ENCODE data around the gene TPST2. TPM values are rescaled to one million over a fixed set of nuclear protein-coding genes. Genes with fewer than 3 reads are reported as not detected.

Gene TPST2
- total RNA-seq, 1 donor from 2014 or later = 22.5 TPM

DNA sequence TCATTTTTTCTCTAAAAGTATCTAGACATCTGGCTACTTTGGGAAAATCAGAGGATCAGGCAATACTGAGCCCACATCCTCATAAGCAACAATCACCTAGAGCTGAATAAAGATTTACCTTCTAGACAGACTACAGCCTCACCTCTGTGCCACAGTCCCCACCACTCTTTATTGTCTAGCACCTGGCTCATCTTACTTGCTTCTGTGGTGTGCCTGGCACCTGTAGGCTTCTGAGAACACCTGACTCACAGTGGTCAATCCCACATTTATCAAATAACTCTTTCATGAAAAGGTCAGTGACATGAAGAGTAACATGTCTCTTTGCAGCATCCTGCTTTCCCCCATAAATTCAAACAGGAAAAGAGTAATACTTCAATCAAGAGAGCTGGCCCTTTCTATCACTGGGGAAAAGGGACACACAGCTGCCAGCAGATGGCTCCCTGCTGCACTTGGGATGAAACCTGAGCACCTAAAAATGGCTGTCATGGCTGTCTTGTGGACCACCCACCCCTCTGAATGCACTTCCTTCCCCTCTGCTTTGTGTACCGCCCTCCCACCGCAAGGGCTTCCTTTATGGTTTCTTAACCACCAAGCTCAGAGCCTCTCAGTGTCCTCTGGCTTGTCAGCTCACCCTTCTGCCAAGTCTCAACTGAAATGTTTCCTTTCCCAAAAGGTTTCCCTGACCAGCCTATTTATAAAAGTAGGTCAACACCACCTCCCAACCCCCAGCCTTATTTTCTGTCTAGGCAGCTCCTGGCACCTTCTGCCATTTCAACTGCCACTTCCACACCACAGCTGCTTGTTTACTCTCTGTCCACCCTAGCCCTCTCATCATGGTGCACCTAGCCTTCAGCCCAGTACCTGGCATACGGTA lies 87.0 kb downstream of the TPST2 start:
- no peak overlapping the region for H3K4me3 ChIP-seq (ENCODE audit: low read depth, low read length)
- TF ChIP-seq CTCF (conservative IDR thresholded peaks at IDR 0.05; ENCODE audit: low read depth, low read length) = peak; percentile 76
- DNase-seq (ENCODE audit: low read depth) = no peak

GRCh38 chr22:26501996-26502395 lies 87.9 kb downstream of the TPST2 start:
- TF ChIP-seq CTCF (conservative IDR thresholded peaks at IDR 0.05; ENCODE audit: low read depth, low read length) = no peak
- DNase-seq (ENCODE audit: low read depth) = no peak
- no peak overlapping the region for H3K4me3 ChIP-seq (ENCODE audit: low read depth, low read length)

DNA sequence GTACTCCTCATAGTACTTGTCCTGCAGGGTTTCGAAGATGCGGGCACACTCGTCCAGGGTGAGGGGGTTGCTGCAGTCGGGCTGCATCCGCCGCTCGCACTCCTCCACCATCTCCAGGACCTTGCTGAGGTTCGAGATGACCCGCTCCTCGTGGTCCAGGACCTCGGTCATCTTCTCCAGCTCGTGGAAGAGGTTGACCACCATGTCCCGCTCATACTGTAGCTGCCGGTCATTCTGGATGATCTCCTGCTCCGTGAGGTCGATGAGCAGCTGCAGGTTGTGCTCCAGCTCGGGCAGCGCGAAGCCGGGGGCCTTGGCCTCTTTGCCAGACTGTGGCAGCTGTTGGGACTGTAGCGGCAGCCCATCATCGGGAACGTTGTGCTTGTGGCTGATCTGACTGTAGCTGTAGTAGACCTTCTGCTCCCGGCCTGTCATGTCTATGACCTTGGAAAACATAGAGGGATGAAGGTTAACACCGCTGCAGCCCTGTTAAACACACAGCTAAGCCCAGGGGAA lies 90.7 kb downstream of the TPST2 start:
- no peak for DNase-seq (ENCODE audit: low read depth)
- TF ChIP-seq CTCF (conservative IDR thresholded peaks at IDR 0.05; ENCODE audit: low read depth, low read length) = no peak
- no peak overlapping the region for H3K4me3 ChIP-seq (ENCODE audit: low read depth, low read length)

GRCh38 chr22:26496456-26496855 lies 93.5 kb downstream of the TPST2 start:
- DNase-seq (ENCODE audit: low read depth) = no peak
- H3K4me3 ChIP-seq (ENCODE audit: low read depth, low read length) = no peak overlapping the region
- TF ChIP-seq CTCF (conservative IDR thresholded peaks at IDR 0.05; ENCODE audit: low read depth, low read length) = no peak

DNA sequence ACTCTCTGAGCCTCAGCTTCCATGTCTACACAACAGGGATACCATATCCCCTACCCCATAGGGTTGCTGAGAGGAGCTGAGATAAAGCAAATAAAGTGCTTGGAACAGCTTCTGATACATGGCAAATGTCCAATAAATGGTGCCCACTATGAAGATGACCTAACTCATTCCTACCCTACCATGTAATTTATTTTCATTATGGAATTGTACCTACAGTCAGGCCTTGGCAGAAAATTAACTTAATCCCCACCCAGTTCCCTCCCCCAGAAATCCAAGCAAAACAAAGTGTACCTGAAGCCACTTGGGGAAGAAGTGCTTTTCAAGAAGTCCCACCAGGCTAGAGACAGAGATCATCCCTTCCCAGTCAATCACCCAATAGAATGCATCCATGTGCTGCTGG lies 95.4 kb downstream of the TPST2 start:
- DNase-seq (ENCODE audit: low read depth) = no peak
- TF ChIP-seq CTCF (conservative IDR thresholded peaks at IDR 0.05; ENCODE audit: low read depth, low read length) = no peak
- H3K4me3 ChIP-seq (ENCODE audit: low read depth, low read length) = no peak overlapping the region

DNA sequence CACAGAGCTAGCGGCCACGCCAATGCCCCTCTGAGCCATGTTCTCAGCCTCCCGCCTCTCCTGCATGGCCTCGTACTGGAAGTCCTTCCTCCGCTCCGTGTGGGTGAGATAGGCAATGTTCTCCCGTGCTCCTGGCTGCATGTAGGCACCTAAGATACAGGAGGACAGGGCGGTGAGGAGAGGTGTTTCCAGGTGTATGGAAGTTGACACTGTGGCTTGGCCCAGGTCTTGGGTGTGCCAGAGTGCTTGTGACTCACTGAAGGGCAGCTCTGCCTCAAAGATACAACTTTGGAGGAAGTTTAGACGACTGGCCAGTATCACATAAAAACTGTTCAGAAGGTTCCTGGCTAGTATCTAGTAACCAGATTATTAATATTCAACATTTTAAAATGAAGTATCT lies 97.7 kb downstream of the TPST2 start:
- H3K4me3 ChIP-seq (ENCODE audit: low read depth, low read length) = no peak overlapping the region
- TF ChIP-seq CTCF (conservative IDR thresholded peaks at IDR 0.05; ENCODE audit: low read depth, low read length) = no peak
- DNase-seq (ENCODE audit: low read depth) = no peak
